T-helper 22 cell (primary cell): Measurements from ENCODE around the gene RASL10B.

Experiments used
- DNase-seq: peaks from one replicate; pipeline ENCODE4 v3.0.0-alpha.2; 2020; ENCODE audit warnings: low read depth

RASL10B gene

GRCh38 chr17:35765756-35766488 is 34.5 kb downstream of the RASL10B start:
- DNase-seq = no peak

- DNase-seq = no peak
Observed at GRCh38 chr17:35766489-35766877, 35.0 kb downstream of the RASL10B start.

- no peak for DNase-seq
Observed at GRCh38 chr17:35766903-35767510, 35.6 kb downstream of the RASL10B start.

GRCh38 chr17:35768797-35769196 is 37.4 kb downstream of the RASL10B start:
- DNase-seq = no peak

GRCh38 chr17:35769895-35770486 is 38.6 kb downstream of the RASL10B start:
- DNase-seq = no peak

GRCh38 chr17:35773129-35773528 is 41.7 kb downstream of the RASL10B start:
- no peak for DNase-seq

GRCh38 chr17:35773679-35774425 is 42.4 kb downstream of the RASL10B start:
- DNase-seq = no peak

GRCh38 chr17:35774499-35774898 is 43.1 kb downstream of the RASL10B start:
- no peak for DNase-seq

GRCh38 chr17:35775039-35775438 is 43.6 kb downstream of the RASL10B start:
- DNase-seq = no peak

GRCh38 chr17:35775583-35775982 is 44.1 kb downstream of the RASL10B start:
- DNase-seq = no peak

GRCh38 chr17:35778641-35779196 is 47.3 kb downstream of the RASL10B start:
- no peak for DNase-seq

- DNase-seq = no peak
Observed at GRCh38 chr17:35780950-35781349, 49.5 kb downstream of the RASL10B start.

- DNase-seq = no peak
Observed at GRCh38 chr17:35784895-35785294, 53.5 kb downstream of the RASL10B start.

- no peak for DNase-seq
Observed at GRCh38 chr17:35786941-35787432, 55.5 kb downstream of the RASL10B start.

- DNase-seq = no peak
Observed at GRCh38 chr17:35788477-35789368, 57.3 kb downstream of the RASL10B start.

GRCh38 chr17:35790841-35791240 is 59.4 kb downstream of the RASL10B start:
- no peak for DNase-seq

- DNase-seq = no peak
Observed at GRCh38 chr17:35791681-35792350, 60.4 kb downstream of the RASL10B start.
